Kidney epithelial cell (primary cell): ENCODE data around the gene UNC45B. TPM values are rescaled to one million over a fixed set of nuclear protein-coding genes. Genes with fewer than 3 reads are reported as not detected.
"Not testable (repeated sequence)": the region's sequence is repeated elsewhere in the genome, so short reads cannot be mapped to it uniquely, and the experiment has no call there.

Source experiments
- DNase-seq: peaks from one replicate; pipeline ENCODE4 v3.0.0-alpha.2; 2010; ENCODE audit warnings: low read depth
- H3K27me3 ChIP-seq: 2 replicates; pipeline ENCODE4 v1.6.0; 2011; ENCODE audit warnings: low read length; ENCODE audit not compliant: control insufficient read depth, insufficient read depth
- H3K36me3 ChIP-seq: 2 replicates; pipeline ENCODE4 v1.5.1; 2011; ENCODE audit warnings: low read length; ENCODE audit not compliant: control insufficient read depth, insufficient read depth
- H3K4me3 ChIP-seq: 2 replicates; pipeline ENCODE4 v1.5.1; 2011; ENCODE audit warnings: low read depth, mild to moderate bottlenecking, control low read depth, low read length
- total RNA-seq: library from RNA; depleted of rRNA; stranded (reverse); fragments of >200 nt; gene quantifications from 2 replicates; pipeline ENCODE4 v1.2.3, GENCODE V29; 2015
- TF ChIP-seq, protein P1 (sequence below): IDR thresholded peaks from 2 replicates; pipeline ENCODE4 v1.5.1; 2011; ENCODE audit warnings: mild to moderate bottlenecking, moderate library complexity, low read length, control low read depth, inconsistent platforms; ENCODE audit not compliant: insufficient read depth, poor library complexity, severe bottlenecking

Gene UNC45B
- total RNA-seq, 1 donor from 2014 or later, result not detected

DNA sequence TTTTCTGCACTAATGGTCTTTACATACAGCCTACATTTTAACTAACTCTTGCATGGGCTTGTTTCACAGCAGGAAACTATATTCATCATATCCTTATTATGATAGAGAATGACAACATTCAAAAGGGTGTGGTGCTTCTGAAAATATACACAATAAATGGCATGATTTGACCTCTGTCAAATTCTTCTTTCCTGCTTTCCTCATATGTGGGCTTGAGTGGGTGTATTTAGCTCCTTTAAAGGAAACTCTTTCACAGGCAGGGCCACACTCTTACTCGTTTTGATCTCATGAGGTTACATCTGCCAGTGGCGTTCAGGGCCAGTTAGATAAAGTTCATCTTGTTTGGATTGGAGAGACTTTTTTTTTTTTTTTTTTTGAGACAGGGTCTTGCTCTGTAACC, 40.5 kb downstream of the UNC45B start:
- no peak for DNase-seq
- H3K36me3 ChIP-seq, result no peaks in the 10 kb centered on the region
- no peak overlapping the region for H3K4me3 ChIP-seq
- H3K27me3 ChIP-seq, result no peaks in the 10 kb centered on the region
- TF ChIP-seq, protein P1, sequence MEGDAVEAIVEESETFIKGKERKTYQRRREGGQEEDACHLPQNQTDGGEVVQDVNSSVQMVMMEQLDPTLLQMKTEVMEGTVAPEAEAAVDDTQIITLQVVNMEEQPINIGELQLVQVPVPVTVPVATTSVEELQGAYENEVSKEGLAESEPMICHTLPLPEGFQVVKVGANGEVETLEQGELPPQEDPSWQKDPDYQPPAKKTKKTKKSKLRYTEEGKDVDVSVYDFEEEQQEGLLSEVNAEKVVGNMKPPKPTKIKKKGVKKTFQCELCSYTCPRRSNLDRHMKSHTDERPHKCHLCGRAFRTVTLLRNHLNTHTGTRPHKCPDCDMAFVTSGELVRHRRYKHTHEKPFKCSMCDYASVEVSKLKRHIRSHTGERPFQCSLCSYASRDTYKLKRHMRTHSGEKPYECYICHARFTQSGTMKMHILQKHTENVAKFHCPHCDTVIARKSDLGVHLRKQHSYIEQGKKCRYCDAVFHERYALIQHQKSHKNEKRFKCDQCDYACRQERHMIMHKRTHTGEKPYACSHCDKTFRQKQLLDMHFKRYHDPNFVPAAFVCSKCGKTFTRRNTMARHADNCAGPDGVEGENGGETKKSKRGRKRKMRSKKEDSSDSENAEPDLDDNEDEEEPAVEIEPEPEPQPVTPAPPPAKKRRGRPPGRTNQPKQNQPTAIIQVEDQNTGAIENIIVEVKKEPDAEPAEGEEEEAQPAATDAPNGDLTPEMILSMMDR, result no peak

DNA sequence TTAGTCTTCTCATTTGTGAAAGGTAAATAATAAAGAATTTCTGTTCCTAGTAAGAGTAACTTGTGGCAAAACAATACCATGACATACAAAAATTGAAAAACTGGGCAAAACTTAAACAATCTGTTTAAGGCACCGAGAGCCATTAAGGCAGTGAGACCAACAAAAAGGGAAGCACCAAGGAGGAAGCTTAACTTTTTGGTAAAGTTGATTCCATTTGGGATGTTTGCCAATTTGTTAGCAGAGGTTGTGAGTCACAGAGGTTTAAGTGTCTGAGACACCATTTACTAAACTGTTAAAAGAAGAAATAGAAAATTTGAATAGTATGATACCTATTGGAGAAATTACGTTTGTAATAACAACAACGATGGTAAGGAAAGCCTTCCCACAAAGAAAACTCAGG, 41.7 kb downstream of the UNC45B start:
- Histone ChIP-seq H3K27me3 (no peaks in the 10 kb centered on the region), H3K36me3 (no peaks in the 10 kb centered on the region), H3K4me3 (no peak overlapping the region)
- TF ChIP-seq, protein P1, result no peak
- DNase-seq, result no peak

DNA sequence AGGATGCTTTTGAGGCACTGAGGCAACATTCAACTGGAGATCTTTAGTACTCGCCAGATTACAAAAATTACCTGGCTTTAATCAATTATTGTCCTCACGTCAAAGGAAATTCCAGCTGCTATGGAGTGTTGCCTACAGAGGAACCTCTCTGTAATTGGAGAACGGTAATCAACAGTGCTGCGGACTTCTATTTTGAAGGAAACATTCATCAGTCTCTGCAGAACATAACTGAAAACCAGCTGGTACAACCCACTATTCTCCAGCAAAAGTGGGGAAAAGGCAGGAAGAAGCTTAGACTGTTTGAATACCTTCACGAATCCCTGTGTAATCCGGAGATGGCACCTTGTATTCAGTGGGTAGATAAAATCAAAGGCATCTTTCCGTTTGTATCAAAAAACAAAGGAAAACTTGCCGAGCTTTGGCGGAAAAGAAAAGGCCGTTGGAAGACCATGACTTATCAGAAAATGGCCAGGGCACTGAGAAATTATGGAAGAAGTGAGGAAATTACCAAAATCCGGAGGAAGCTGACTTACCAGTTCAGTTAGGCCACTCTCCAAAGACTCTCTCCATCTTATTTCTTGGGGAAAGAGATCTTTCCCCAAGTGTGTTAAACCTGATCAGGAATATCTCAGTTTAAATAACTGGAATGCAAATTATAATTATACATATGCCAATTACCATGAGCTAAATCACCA, 43.5 kb downstream of the UNC45B start:
- H3K4me3 ChIP-seq, result no peak overlapping the region
- no peak for DNase-seq
- no peaks in the 10 kb centered on the region for H3K27me3 ChIP-seq
- TF ChIP-seq, protein P1, result no peak
- no peaks in the 10 kb centered on the region for H3K36me3 ChIP-seq

DNA sequence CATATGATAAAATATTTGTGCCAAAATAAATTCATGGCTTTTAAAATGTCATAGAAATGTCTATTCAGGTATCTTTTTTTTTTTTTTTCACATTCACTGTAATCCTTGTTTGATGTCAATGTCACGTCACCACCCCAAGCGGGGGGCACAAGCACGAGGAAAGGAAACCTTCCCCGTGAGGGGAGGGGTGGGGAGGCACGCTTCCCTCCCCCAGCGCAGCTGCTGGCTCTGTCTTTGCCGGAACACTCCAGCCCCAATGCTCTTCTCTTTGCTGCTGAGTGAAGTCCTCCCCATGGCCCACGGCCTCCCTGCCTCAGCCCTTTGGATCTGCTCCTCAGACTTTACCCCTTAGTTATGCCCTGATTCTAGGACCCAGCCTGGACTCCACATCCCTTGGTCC, 45.1 kb downstream of the UNC45B start:
- H3K27me3 ChIP-seq, result no peaks in the 10 kb centered on the region
- no peak for DNase-seq
- no peaks in the 10 kb centered on the region for H3K36me3 ChIP-seq
- H3K4me3 ChIP-seq, result no peak overlapping the region
- TF ChIP-seq, protein P1, result no peak

DNA sequence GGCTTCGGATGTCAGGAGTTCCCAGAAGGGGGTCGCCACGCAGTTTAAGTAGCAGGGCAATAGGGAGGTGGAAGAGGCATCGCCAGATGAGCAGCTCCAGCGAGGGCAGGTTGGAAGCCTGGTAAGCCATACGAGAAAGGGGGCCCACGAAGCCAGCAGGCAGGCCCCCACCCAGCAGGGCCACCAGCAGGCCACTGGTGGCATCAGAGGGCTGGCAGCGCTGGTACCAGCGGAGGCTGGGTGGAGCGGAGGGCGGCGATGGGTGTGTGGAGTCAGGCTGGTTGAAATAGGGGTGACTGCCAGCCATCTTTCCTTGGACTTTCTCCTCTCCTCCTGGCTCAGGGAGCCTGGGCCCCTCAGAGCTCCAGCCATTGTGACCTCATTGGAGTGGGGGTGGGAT, 46.4 kb downstream of the UNC45B start, which contains the start of gene SLC35G3:
TSS of gene SLC35G3 (minus strand) at position 393 of the 400 bp plus-strand sequence. CDS start at position 307, 86 bp downstream.
- DNase-seq, H3K4me3 ChIP-seq, H3K36me3 ChIP-seq, H3K27me3 ChIP-seq: not testable (repeated sequence)

DNA sequence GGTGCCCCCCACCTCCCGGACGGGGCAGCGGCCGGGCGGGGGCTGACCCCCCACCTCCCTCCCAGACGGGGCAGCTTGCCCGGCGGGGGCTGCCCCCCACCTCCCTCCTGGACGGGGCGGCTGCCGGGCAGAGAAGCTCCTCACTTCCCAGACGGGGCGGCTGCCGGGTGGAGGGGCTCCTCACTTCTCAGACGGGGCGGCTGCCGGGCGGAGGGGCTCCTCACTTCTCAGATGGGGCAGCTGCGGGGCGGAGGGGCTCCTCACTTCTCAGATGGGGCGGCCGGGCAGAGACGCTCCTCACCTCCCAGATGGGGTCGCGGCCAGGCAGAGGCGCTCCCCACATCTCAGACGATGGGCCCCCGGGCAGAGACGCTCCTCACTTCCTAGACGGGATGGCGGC, 47.4 kb downstream of the UNC45B start:
- not testable (repeated sequence) for H3K4me3 ChIP-seq, H3K36me3 ChIP-seq, DNase-seq, H3K27me3 ChIP-seq

DNA sequence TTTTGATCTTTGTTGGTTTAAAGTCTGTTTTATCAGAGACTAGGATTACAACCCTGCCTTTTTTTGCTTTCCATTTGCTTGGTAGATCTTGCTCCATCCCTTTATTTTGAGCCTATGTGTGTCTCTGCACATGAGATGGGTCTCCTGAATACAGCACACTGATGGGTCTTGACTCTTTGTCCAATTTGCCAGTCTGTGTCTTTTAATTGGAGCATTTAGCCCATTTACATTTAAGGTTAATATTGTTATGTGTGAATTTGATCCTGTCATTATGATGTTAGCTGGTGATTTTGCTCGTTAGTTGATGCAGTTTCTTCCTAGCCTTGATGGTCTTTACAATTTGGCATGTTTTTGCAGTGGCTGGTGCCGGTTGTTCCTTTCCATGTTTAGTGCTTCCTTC, 55.0 kb downstream of the UNC45B start:
- not testable (repeated sequence) for H3K4me3 ChIP-seq, H3K36me3 ChIP-seq, H3K27me3 ChIP-seq, DNase-seq
